HG03103 (cell line): ENCODE data around the gene HS3ST3A1.

ENCODE experiments used
- ATAC-seq: cut with Tn5 transposase; IDR thresholded peaks from one replicate; pipeline ENCODE4 v1.9.1; 2021; ENCODE audit warnings: low read depth; ENCODE audit not compliant: unreplicated experiment

HS3ST3A1 gene

GRCh38 chr17:13601776-13602551 is at the start of gene HS3ST3A1:
Gene HS3ST3A1, minus strand, starts transcription at chr17:13601929. Its CDS starts 800 bp downstream, at chr17:13601129.
- ATAC-seq = no peak

- no peak for ATAC-seq
These were observed 48.5 kb upstream of the HS3ST3A1 start for GRCh38 chr17:13650096-13650675.

- ATAC-seq = no peak
These were observed 45.9 kb upstream of the HS3ST3A1 start for GRCh38 chr17:13647543-13648021.

GRCh38 chr17:13646969-13647542 is 45.3 kb upstream of the HS3ST3A1 start:
- ATAC-seq = no peak

- no peak for ATAC-seq
These were observed 44.7 kb upstream of the HS3ST3A1 start for GRCh38 chr17:13646411-13646810.

GRCh38 chr17:13643180-13643579 is 41.5 kb upstream of the HS3ST3A1 start:
- ATAC-seq = no peak

GRCh38 chr17:13642188-13642587 is 40.5 kb upstream of the HS3ST3A1 start:
- ATAC-seq = no peak

GRCh38 chr17:13640551-13640950 is 38.8 kb upstream of the HS3ST3A1 start:
- no peak for ATAC-seq

GRCh38 chr17:13638855-13639458 is 37.2 kb upstream of the HS3ST3A1 start:
- ATAC-seq = no peak

GRCh38 chr17:13636951-13637350 is 35.2 kb upstream of the HS3ST3A1 start:
- ATAC-seq = no peak

- no peak for ATAC-seq
These were observed 34.2 kb upstream of the HS3ST3A1 start for GRCh38 chr17:13635951-13636350.

GRCh38 chr17:13634021-13634420 is 32.3 kb upstream of the HS3ST3A1 start:
- no peak for ATAC-seq

GRCh38 chr17:13631529-13631928 is 29.8 kb upstream of the HS3ST3A1 start:
- ATAC-seq = no peak

- ATAC-seq = no peak
These were observed 25.0 kb upstream of the HS3ST3A1 start for GRCh38 chr17:13626703-13627102.

GRCh38 chr17:13619462-13619861 is 17.7 kb upstream of the HS3ST3A1 start:
- no peak for ATAC-seq

GRCh38 chr17:13616031-13616430 is 14.3 kb upstream of the HS3ST3A1 start:
- ATAC-seq = no peak

- no peak for ATAC-seq
These were observed 8.2 kb upstream of the HS3ST3A1 start for GRCh38 chr17:13609941-13610340.

GRCh38 chr17:13601322-13601775 is 380 bp downstream of the HS3ST3A1 start:
- no peak for ATAC-seq

- no peak for ATAC-seq
These were observed 1.0 kb downstream of the HS3ST3A1 start for GRCh38 chr17:13600475-13601321.

GRCh38 chr17:13599864-13600263 is 1.9 kb downstream of the HS3ST3A1 start:
- ATAC-seq = no peak
